ENCODE results near the gene NDUFAF8.

The NDUFAF8 gene, protein sequence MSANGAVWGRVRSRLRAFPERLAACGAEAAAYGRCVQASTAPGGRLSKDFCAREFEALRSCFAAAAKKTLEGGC

DNA sequence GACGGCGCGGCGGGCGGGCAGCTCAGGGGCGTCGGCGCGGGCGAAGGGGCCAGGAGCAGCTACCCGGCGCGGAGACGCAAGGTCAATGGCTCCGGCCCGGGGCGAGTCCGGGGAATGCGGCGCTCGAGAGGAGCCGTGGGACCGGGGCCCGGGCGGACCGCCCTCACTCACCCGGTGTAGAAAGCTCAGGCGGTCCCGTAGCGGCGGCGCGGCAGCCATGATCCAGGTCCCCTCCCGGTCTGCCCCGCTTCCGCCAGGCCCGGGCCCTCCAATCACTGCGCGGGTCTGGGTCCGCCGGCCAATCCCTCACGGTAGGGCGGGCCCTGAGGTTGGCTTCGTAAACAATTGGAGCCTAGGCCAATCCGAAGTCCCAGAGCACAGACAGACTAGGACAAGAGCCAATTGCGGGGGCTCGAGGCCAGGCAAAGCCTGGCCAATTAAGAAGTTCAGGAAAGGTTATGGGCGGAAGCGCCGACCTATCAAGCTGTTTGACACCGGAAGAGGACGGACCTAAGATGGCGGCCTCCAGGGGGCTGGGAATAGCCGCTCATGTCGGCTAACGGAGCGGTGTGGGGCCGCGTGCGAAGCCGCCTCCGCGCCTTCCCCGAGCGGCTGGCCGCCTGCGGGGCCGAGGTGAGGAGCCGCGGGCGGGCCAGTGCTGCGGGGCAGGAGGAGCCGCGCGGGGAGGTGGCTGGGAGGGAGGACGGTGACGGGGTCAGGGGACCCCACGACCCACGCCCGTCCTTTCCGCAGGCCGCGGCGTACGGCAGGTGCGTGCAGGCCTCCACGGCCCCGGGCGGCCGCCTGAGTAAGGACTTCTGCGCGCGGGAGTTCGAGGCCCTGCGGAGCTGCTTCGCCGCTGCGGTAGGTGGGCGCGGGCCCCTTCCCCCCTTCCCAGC, at the start of gene NDUFAF8, which contains the start of gene TEPSIN:
TSS of gene NDUFAF8 (plus strand) at position 504 of the 899 bp plus-strand sequence. CDS start at position 550, 46 bp downstream.
TSS of gene TEPSIN (minus strand) at position 241 of the 899 bp plus-strand sequence. CDS start at position 219, 22 bp downstream.
- peak; percentile 94 for DNase-seq

DNA sequence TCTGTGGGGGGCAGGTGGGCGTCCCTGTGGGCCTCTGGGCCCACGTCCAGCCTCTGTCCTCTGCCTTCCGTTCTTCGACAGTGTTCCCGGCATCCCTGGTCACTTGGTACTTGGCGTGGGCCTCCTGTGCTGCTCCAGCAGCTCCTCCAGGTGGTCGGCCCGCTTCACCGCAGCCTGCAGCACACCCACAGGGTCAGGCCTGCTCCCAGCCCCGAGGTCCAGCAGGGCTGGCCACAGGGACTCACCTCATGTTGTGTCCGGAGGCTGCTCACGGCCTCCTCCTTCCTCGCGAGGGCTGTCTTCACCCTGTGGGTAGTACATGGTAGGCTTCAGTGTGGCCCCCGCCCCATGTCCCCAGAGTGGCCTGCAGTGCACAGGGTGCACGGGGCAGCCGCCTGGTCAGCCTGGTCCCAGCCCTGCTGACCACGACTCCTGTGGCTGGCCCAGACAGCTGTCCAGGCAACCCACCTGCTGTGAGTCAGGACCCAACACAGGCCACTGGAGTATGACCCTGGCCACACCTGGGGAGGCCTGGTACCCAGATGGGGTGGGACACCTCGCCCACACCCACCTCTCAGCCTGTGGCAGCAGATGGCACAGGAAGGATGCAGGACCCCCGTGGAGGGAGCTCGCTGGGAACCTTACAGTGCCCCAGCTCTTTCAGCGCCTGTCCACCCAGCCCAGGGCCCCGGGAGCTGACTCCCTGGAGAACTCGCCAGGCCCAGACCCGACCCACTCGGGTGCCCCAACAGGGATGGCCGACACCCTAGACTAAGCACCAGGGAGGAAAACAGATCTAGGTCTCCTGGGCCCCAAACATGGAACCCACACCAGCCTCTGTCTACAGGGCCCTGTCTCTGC, 49.2 kb upstream of the NDUFAF8 start:
- no peak for DNase-seq

DNA sequence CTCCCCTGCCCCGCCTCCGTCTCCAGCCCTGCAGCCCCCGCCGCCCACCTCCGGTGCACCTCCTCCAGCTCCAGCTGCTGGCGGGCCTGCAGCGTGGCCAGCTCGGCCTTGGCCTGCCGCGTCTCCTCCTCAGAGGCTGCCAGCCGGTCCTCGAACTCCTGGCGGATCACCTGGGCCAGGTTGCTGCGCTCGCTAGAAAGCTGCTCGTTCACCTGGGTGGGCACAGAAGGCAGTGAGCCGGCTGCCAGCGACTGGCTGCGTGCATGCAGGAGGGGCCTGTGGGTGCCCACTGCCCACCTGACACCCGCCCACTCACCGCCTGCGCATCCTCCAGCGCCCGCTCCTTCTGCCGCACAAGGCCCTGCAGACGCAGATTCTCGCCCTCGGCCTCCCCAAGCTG, 48.5 kb upstream of the NDUFAF8 start:
- DNase-seq, result no peak

DNA sequence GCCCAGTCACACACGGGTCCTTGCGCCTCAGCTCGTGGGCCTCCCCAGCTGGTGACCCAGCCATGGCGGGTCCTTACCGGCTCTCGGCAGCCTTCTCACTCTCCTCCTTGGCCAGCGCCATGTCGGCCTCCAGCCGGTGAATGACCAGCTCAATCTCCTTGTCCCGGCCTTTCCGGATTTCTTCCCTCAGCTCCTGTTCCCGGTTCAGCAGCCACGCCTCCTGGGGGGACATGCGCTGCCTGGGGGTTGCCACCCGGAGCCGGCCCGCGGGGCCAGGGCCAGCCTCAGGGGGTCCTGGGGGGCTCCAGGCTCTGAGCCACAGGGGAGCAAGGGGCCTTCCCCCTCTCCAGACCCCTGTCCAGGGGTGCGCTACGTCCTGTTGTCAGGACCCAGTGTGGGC, 48.0 kb upstream of the NDUFAF8 start:
- no peak for DNase-seq

DNA sequence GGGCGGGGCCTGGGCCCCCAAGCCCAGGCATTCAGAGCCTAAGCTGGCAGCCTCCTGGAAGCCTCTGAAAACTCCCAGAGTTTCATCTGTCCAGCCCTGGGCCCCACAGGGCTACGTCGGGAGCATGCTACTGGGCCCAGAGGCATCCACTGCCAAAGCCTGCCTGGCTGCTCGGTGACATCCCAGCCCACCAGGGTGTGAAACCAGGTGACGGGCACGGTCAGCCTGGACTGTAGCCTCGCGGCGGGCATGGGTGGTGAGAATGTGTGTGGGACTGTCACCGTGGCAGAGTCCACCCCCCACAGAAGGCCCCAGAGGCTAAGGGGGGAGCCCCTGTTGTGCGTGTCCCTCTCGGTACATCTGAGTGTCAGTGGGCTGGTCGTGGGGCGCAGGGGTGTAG, 47.5 kb upstream of the NDUFAF8 start:
- DNase-seq, result no peak

DNA sequence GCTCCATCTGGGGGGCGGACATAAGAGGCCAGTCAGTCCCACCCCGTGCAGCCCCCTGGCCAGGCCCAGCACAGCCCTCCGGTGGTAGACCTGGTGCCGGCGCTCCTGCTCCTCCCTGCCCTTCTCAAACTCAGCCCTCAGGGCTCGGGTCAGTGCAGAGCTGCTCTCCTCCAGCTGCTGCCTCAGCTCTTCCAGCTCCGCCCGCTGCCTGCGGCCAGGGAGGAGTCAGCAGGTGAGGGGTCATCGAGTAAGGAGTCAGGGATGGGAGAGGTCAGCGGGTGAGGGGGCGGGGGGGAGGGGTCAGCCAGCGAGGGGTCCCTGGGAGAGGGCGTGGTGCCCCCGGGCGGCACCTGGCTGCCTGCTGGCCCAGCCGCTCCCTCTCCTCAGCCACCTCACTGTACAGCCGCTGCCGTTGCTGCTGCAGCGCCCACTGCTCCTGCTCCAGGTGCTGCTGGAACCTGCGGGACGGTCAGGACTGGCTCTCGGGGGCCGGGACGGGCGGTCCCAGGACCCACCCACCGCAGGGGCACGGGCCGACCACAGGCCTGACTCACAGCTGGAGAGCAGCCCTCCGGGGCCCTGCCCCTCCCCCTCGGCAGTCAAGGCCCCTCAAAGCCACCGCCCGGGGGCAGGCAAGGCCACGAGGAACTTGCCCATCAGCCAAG, 46.6 kb upstream of the NDUFAF8 start:
- DNase-seq, result no peak

DNA sequence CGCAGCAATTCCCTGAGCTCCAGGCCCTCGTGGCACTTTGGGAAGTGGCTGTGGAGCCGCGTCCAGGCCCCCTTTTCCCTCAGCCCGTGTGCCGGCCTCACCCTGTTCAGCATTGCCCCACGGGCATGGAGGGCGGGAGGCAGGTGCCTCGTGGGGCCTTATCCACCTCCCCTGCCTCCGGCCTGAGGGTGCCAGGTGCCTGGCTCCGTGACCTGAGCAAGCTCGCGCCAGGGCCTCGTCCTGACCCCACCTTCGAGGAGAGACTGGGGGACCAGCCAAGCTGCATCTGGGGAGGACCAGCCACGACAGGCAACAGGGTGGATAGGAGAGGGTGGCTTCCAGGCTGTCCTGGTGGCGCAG, 46.1 kb upstream of the NDUFAF8 start:
- no peak for DNase-seq

DNA sequence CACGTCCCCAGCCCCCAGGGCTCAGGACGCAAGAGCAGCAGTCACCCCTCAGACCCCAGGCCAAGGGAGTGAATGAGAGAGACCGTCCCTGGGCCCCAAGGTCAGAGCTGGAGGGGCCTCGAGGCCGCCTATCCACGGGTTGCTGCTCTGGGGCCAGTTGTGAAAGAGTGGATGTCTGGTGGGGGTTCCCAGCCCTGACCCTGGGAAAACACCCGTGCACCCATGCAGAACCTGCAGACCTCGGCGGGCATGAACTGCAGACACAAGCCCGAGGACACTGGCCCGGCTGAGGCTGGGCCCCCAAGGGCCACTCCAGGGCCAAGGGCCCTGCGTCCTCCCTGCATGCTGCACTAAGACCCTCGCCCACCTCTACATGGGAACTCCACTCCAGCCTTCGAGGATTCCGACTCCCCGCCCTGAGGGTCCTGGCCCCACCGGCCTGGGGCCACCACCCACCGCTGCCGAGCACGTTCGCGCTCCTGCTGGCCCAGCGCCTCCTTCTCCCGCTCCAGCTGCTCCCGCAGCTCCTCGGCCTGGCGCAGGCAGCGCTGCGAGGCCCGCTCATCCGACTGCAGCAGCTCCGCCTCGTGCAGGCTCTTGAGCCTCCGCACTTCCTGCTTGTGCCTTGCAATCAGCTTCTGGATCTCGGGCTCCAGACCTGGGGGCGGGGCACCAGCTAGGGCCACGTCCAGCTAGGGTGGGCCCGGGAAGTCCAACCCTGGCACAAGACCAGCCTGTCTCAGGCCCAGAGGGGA, 45.5 kb upstream of the NDUFAF8 start:
- no peak for DNase-seq

DNA sequence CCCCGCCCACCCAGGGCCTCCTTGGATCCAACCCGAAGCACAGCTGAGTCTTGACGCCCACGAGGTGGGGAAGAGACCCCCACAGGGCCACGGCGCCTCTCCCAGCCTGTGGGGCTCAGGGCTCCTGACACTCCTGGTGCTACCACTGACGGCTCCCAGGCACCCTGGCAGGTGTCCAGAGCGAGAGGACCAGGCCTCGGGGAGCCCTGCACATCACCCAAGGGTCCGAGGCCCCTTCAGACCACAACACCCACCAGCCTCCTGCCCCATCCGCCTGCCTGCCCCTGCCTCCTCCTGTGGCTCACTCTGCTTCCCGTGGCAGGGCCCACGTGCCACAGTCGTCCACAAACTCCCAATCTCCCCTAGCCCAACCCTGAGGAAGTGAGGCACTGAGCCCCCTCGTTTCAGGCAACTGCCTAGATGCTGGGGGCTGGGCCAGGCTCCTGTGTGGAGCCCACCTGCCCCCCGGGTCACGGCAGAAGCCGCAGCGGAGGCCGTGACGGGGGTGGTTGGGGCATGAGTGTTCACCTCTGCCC, 44.8 kb upstream of the NDUFAF8 start:
- no peak for DNase-seq

DNA sequence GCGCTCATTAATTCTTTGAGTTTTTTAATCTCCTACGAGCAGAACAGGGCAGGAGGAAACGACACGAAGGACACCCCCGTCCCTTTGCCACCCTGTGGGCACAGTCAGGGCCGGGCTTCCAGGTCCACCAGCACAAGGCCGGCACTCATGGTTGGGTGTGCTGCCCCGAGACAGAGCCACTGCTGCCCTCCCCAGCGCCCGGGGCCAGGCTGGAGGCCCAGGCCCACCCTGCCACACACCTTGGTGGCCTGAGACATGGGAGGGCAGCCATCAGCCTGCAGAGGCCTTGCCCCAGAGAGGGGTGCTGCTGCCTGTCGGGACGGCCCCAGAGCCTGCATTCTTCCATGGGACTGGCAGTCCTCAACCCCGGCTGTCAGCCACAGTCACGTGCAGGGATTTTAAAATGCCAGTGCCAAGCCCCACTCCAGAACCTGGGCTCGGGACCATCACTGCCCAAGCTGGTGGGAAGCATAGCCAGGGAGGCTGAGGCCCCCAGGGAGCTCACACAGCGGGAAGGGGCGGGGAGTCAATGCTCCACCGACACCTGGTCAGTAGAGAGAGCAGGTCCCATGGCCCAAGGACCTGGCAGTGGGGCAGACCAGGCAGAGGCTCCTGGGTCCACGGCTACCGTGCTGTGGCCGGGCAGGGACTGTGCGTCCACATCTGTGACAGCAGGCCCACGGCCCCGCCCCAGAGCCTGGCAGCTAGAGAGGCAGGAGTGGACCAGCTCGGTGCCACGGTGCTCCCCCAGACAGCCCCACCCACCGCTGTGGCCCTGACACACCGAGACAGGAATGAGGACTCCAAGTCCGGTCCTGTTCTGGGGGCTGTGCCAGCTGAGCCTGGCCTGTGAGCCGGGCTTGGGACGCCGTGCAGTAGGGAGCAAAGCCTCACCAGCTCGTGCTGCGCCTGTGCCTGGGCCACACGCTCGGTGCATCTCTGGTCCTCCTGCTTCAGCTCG, 43.9 kb upstream of the NDUFAF8 start:
- no peak for DNase-seq

DNA sequence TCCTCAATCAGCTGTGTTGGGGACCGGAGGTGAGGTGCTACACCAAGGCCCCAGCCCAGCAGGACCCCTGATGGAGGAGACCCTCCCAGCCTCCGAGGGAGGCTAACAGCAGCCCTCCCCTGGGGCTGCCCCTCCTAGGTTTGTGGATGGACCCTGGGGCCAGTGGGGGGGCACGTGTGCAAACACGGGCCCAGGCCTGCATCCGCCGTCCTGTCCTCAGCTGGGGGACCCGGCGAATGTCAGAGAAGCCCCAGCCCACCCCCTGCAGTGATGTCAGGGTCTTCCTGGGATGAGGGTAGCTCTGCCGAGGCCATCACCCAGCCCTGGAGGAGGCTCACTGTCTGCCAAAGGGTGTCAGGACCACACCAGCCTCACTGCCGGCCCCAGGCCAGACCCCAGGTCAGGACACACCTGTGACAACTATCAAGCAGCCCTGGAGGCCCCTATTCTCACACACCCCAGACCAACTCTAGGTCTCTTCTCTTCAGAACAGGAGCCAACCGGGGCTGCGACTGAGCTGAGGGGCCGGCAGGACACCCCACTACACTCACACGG, 43.1 kb upstream of the NDUFAF8 start:
- DNase-seq, result no peak

DNA sequence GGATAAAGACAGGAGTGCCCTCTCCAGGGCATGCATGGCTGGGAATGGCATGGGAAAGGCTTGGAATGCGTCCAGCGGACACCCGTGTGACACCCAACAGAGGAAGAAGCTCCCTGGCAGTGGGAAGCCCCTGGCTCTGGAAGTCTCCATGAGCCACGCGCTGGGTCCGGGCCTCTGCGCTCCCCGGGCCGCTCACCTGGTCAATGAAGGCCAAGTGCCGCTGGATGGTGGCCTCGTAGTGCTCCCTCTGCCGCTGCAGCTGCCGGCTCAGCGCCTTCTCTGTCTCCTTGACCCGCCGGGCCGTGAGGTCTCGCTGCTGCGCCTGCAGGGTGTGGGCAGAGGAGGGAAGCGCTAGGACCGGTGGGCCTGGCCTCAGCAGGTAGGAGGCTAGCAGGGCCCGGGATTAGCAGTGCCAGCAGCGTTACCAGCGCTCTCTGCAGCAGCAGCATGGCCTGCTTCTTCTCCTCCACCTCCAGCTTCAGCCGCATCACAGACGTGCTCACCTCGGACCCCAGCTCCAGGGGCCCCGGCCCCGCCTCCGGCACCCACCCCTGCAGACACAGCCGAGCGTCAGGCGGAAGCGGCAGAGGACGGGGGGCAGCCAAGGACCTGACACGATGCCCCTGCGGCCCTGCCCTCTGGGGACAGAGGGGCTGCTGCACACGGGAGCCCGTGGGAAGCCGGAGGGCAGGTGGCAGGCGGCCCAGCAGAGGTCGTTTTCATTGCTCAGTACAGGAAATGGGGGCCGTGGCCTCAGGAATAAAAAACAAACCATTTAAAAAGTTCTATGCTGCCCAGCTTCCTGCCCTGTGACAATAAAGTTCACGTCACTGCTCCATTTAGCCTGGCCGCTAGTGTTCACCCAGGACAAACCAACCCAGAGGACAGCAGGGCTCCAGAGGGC, 42.4 kb upstream of the NDUFAF8 start:
- DNase-seq, result no peak

DNA sequence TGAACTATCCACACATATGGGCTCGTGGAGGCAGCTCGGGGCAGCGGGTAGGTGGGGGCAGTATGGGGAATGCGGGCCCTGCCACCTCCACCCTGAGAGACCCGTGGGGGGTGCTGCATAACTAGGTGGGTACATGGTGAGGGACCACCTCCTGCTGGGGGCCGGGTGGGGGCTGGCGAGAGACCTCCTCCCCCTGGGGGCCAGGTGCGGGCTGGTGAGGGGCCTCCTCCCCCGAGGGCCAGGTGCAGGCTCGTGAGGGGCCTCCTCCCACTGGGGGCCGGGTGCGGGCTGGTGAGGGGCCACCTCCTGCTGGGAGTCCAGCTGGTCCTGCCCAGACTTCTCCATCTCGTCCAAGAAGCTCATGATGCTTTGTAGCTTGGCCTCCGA, 41.7 kb upstream of the NDUFAF8 start:
- no peak for DNase-seq

DNA sequence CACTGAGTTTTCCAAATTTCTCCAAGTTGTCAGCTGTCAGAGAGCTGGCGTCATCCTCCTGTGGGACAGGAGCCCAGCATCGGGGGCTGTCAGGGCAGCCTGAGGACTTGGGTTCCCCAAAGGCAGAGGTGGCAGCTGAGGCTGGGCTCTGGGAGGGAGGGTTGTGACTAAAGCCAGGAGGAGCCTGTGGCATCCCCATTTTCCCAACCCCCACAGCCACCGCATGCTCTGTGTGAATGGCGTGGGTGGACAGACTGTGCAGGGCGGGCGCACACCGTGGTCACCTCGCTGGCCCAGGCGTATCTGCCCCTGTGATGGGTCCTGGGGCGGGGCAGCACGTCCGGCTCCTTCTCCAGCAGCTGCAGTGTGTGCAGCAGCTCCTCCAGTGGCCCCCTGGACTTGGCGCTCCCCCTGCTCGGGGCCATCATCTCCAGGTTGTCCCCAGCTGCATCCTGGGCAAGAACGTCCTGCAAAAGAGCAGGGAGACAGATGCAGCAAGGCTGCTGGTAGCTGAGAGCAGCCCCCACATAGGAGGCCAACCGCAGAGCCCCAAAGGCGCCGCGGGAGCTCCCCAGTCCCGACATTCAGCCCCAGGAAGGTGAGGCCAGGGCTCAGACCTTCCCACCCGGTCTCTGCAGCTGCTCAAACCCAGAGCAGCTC, 41.2 kb upstream of the NDUFAF8 start:
- no peak for DNase-seq

DNA sequence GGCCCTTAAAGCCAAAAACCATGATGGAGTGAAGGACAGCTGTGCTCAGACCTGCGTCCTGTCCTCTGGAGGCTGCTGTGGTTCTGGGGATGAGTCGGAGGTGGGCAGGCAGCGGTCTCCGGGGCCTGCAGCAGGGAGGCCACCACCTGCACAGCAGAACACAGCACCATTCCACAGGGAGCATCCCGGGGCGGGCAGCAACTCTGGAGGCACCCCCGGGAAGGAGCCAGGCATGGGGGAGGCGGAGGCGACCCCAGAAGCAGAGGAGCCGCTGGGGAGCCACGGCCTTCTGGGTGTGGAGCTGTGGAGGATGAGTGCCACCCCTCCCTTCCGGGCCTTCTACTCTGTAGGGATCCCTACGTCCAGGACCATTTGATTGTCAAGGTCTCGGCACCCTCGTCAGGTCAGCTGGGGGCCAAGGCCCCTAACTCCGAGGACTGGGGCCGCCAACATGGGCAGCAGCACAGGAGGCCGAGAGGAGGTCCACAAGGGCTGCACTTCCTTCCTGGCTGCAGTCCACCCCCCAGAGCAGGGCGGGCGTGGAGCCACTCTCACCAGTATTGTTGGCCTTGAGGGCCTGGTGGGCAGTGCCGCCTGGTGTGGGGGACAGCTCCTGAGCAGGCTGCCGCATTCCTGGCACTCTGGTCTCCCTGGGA, 40.2 kb upstream of the NDUFAF8 start:
- no peak for DNase-seq

DNA sequence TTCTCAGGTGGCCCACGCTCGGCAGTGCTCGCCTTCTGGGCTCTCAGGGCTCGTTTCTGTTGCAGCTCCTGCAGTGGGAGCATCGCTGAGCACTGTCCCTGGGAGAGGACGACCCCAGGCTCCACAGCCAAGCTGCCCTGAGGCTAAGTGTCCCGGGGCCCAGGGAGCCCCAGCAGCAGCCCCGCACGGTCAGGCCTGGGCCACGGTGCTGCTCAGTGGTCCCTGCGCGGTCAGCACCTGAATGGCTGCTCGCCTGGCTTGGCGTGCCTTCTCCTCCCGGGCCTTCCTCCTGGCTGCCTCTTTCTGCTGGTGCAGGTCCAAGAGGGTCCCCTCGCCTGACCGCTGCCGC, 39.7 kb upstream of the NDUFAF8 start:
- no peak for DNase-seq

DNA sequence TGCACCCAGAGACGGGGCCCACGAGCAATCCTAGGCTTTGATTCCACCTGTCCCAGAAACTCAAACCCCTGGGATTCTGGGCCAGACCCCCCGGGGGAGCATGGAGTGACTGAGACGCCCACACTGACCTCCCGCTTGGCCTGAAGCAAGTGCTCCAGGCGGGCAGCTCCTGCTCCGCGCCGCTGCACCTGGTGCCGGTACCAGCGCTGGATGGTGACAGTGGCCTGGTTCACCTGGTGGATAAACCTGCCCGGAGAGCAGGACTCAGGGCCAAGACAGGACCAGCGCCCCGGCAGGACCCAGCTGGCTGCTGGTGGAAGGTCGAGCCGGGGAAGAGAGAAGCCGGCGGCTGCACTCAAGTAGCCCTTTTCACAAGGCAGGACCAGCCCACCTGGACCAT, 38.9 kb upstream of the NDUFAF8 start:
- no peak for DNase-seq
